HepG2 (cell line): ENCODE measurements around the gene AJM1. TPM values are rescaled to one million over a fixed set of nuclear protein-coding genes. Genes with fewer than 3 reads are reported as not detected.

Experiments
- ARNT ChIP-seq: fragments of 450-650 bp; IDR thresholded peaks from 2 replicates; pipeline ENCODE4 v1.6.1; 2017
- DMTF1 ChIP-seq: sonication (generic); formaldehyde crosslinking; IDR thresholded peaks from 2 replicates; pipeline ENCODE4 v1.4.0; 2020; ENCODE audit warnings: mild to moderate bottlenecking, missing genetic modification reagents
- GABPB1 ChIP-seq: IDR thresholded peaks from 2 replicates; pipeline ENCODE4 v1.6.1; 2016; ENCODE audit warnings: mild to moderate bottlenecking, missing genetic modification reagents, moderate library complexity, missing compliant biosample characterization
- HDAC2 ChIP-seq: sonication (generic); formaldehyde crosslinking; IDR thresholded peaks from 2 replicates; pipeline ENCODE4 v1.4.0; 2020; ENCODE audit warnings: missing genetic modification reagents
- HNF1B ChIP-seq: sonication (generic); formaldehyde crosslinking; IDR thresholded peaks from 2 replicates; pipeline ENCODE4 v1.5.1; 2020; ENCODE audit warnings: mild to moderate bottlenecking, moderate library complexity, missing genetic modification reagents
- KDM6A ChIP-seq: IDR thresholded peaks from 2 replicates; pipeline ENCODE4 v1.6.1; 2016; ENCODE audit warnings: low read depth
- LCORL ChIP-seq, 2 experiments: fragments of 450-650 bp in 1 of 2; sonication (generic) in 1 of 2; formaldehyde crosslinking in 1 of 2; IDR thresholded peaks; 2 replicates each; pipeline versions ENCODE4 v1.5.0 to v1.6.1; 2017 to 2020; ENCODE audit warnings: antibody characterized with exemption in 1 of 2, missing genetic modification reagents in 1 of 2
- PHF8 ChIP-seq: sonication (generic); formaldehyde crosslinking; IDR thresholded peaks from 2 replicates; pipeline ENCODE4 v1.5.0; 2020; ENCODE audit warnings: missing genetic modification reagents
- RBM39 ChIP-seq: fragments of 200-400 bp; formaldehyde crosslinking; IDR thresholded peaks from one replicate; pipeline ENCODE4 v1.6.1; 2018; ENCODE audit warnings: antibody characterized with exemption, mild to moderate bottlenecking, low read depth, low read length; ENCODE audit not compliant: poor library complexity, severe bottlenecking
- RXRA ChIP-seq: sonication (generic); formaldehyde crosslinking; IDR thresholded peaks from 2 replicates; pipeline ENCODE4 v1.5.1; 2020; ENCODE audit warnings: missing genetic modification reagents
- SIN3A ChIP-seq: IDR thresholded peaks from 2 replicates; pipeline ENCODE4 v1.6.1; 2011; ENCODE audit warnings: low read depth, mild to moderate bottlenecking, control low read depth, low read length, borderline replicate concordance
- ZC3H13 ChIP-seq: sonication (generic); formaldehyde crosslinking; IDR thresholded peaks from 2 replicates; pipeline ENCODE4 v1.8.1; 2023; ENCODE audit warnings: mild to moderate bottlenecking, missing genetic modification reagents, moderate library complexity
- ZNF230 ChIP-seq: sonication (generic); formaldehyde crosslinking; IDR thresholded peaks from 2 replicates; pipeline ENCODE4 v1.4.0; 2020; ENCODE audit warnings: mild to moderate bottlenecking, missing genetic modification reagents
- ZNF232 ChIP-seq: sonication (generic); formaldehyde crosslinking; IDR thresholded peaks from 2 replicates; pipeline ENCODE4 v1.4.0; 2020; ENCODE audit warnings: missing genetic modification reagents, borderline replicate concordance
- ZNF720 ChIP-seq: sonication (generic); formaldehyde crosslinking; IDR thresholded peaks from 2 replicates; pipeline ENCODE4 v1.4.0; 2020; ENCODE audit warnings: missing genetic modification reagents
- ZSCAN25 ChIP-seq: sonication (generic); formaldehyde crosslinking; IDR thresholded peaks from 2 replicates; pipeline ENCODE4 v1.8.0; 2022; ENCODE audit warnings: mild to moderate bottlenecking, missing genetic modification reagents
- polyA plus RNA-seq, 8 experiments: library from polyadenylated mRNA; depleted of rRNA in 3 of 8; stranded (reverse) in 7 of 8; unstranded in 1 of 8; fragments of >200 nt; fragmentation: Illumina TruSeq in 4 of 8; extraction: Trizol in 4 of 8; gene quantifications; 2 replicates each; pipeline versions ENCODE4 v1.2.1 to v1.2.3, GENCODE V29; 2011 to 2016; ENCODE audit warnings: low read depth in 4 of 8, missing spikeins in 1 of 8, mixed read lengths in 1 of 8; ENCODE audit not compliant: insufficient read depth in 1 of 8
- total RNA-seq, 5 experiments: library from RNA; depleted of rRNA; stranded (reverse); fragments of >200 nt; fragmentation: Illumina TruSeq; extraction: Trizol; gene quantifications; 2 replicates each; pipeline ENCODE4 v1.2.3, GENCODE V29; 2016; ENCODE audit warnings: low read depth in 1 of 5
- TF ChIP-seq, protein P1 (sequence below): sonication (generic); formaldehyde crosslinking; IDR thresholded peaks from 2 replicates; pipeline ENCODE4 v1.4.0; 2020; ENCODE audit warnings: missing genetic modification reagents
- TF ChIP-seq, protein P2 (sequence below): sonication (generic); formaldehyde crosslinking; IDR thresholded peaks from 2 replicates; pipeline ENCODE4 v1.4.0; 2020; ENCODE audit warnings: missing genetic modification reagents, borderline replicate concordance

AJM1 gene
- total and polyA plus RNA-seq, 2 of the 13 experiments (the other 11 are each of a cell fraction or from before 2014, with no cell fraction given), result 1.1 to 1.2 TPM

GRCh38 chr9:136799079-136799853, 43.0 kb upstream of the AJM1 start (continued):
- TF ChIP-seq DMTF1 (CRISPR knock-in tag) (0 out of 2 replicates have a peak, but pooled peaks have one; percentile 31), RXRA (CRISPR knock-in tag) (peak; percentile 71), PHF8 (CRISPR knock-in tag) (peak; percentile 76), GABPB1 (peak; percentile 84), KDM6A (CRISPR knock-in tag) (0 out of 2 replicates have a peak, but pooled peaks have one; percentile 28), ZNF232 (CRISPR knock-in tag) (peak; percentile 86), LCORL (IDR thresholded peaks at IDR 0.05) (no peak), LCORL (CRISPR knock-in tag; IDR thresholded peaks at IDR 0.05) (peak; percentile 77), HNF1B (peak; percentile 89), ZC3H13 (CRISPR knock-in tag) (peak; percentile 95; the same call in 1 of the 2 replicates), ZNF230 (CRISPR knock-in tag) (0 out of 2 replicates have a peak, but pooled peaks have one; percentile 21), RBM39 (peak; percentile 51), ZNF720 (CRISPR knock-in tag) (no peak), HDAC2 (CRISPR knock-in tag) (peak; percentile 80), SIN3A (0 out of 2 replicates have a peak, but pooled peaks have one; percentile 40), ZSCAN25 (peak; percentile 96), ARNT (no peak)
- TF ChIP-seq, protein P1, sequence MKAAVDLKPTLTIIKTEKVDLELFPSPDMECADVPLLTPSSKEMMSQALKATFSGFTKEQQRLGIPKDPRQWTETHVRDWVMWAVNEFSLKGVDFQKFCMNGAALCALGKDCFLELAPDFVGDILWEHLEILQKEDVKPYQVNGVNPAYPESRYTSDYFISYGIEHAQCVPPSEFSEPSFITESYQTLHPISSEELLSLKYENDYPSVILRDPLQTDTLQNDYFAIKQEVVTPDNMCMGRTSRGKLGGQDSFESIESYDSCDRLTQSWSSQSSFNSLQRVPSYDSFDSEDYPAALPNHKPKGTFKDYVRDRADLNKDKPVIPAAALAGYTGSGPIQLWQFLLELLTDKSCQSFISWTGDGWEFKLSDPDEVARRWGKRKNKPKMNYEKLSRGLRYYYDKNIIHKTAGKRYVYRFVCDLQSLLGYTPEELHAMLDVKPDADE, result 0 out of 2 replicates have a peak, but pooled peaks have one; percentile 51
- TF ChIP-seq, protein P2, sequence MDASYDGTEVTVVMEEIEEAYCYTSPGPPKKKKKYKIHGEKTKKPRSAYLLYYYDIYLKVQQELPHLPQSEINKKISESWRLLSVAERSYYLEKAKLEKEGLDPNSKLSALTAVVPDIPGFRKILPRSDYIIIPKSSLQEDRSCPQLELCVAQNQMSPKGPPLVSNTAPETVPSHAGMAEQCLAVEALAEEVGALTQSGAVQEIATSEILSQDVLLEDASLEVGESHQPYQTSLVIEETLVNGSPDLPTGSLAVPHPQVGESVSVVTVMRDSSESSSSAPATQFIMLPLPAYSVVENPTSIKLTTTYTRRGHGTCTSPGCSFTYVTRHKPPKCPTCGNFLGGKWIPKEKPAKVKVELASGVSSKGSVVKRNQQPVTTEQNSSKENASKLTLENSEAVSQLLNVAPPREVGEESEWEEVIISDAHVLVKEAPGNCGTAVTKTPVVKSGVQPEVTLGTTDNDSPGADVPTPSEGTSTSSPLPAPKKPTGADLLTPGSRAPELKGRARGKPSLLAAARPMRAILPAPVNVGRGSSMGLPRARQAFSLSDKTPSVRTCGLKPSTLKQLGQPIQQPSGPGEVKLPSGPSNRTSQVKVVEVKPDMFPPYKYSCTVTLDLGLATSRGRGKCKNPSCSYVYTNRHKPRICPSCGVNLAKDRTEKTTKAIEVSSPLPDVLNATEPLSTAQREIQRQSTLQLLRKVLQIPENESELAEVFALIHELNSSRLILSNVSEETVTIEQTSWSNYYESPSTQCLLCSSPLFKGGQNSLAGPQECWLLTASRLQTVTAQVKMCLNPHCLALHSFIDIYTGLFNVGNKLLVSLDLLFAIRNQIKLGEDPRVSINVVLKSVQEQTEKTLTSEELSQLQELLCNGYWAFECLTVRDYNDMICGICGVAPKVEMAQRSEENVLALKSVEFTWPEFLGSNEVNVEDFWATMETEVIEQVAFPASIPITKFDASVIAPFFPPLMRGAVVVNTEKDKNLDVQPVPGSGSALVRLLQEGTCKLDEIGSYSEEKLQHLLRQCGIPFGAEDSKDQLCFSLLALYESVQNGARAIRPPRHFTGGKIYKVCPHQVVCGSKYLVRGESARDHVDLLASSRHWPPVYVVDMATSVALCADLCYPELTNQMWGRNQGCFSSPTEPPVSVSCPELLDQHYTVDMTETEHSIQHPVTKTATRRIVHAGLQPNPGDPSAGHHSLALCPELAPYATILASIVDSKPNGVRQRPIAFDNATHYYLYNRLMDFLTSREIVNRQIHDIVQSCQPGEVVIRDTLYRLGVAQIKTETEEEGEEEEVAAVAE, result 0 out of 2 replicates have a peak, but pooled peaks have one; percentile 46
